ENCODE results near the gene RAB8B.
"Not testable (repeated sequence)": the region's sequence is repeated elsewhere in the genome, so short reads cannot be mapped to it uniquely, and the experiment has no call there.

The RAB8B gene

DNA sequence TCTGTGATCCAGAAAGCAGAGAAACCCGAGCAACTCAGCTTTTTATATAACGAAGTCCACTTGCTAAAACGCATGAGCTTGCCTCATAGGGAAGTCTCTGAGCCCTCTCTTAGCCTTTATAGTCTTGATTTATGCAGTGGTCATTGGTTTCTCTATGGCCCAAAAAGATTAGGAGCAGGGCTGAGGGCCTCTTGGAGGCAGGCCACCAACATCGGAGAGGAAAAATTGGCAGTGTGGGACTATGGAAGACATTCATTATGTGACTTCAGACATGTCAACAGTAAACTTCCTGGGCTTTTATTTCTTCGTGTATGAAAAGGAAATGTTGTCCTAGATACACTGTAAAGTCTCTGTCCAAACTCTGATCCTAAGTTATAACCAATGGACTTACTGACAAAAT, 13.5 kb downstream of the RAB8B start:
- intact Hi-C loops (cut with DNase I; ENCODE audit: low total_unique reads), result no loop called here
- no peak for DNase-seq
- TF ChIP-seq CTCF (IDR thresholded peaks at IDR 0.05), result no peak
- peaks cover 0 to 4% (median 0%) of the 10 kb centered on the region in 3 donors for H3K36me3 ChIP-seq
- H3K4me3 ChIP-seq, result no peak overlapping the region
- H3K9me3 ChIP-seq, result no peaks in the 10 kb centered on the region
- H3K4me1 ChIP-seq, result no peaks in the 10 kb centered on the region
- H3K27ac ChIP-seq, result no peak overlapping the region
- H3K27me3 ChIP-seq, result no peaks in the 10 kb centered on the region

DNA sequence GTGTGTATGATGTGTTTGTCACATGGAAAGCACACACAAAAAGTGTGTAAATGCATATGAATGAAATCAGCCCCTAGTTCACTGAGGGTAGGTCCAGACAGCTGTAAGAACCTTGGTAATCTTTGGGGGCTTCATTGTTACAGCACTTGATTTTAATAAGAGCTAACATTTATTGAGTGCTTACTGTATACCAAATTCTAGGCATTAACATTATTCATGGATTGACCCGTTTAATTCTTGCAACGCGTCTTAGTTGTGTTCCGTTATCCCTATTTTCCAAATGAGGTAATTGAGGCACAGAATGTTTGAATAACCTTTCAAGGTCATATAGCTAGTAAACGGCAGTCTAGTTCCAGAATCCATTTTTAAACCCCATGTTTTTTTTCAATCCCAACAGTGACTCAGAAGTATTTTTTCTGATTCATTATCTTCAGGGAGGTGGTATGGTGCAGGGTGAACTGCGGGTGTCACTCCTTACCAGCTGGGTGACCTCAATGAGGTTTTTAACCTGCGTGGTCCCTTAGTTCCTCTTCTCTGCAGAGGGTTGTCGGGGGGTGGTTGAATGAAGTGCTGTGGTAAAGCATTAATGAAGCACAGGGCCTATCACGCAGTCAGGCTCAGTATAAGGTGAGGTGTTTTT, 14.2 kb downstream of the RAB8B start:
- no peak overlapping the region for H3K27ac ChIP-seq
- TF ChIP-seq CTCF (IDR thresholded peaks at IDR 0.05), result no peak
- intact Hi-C loops (cut with DNase I; ENCODE audit: low total_unique reads), result no loop called here
- no peak for DNase-seq
- H3K4me1 ChIP-seq, result no peaks in the 10 kb centered on the region
- no peaks in the 10 kb centered on the region for H3K27me3 ChIP-seq
- H3K9me3 ChIP-seq, result no peaks in the 10 kb centered on the region
- no peak overlapping the region for H3K4me3 ChIP-seq
- no peaks in the 10 kb centered on the region for H3K36me3 ChIP-seq

- H3K27ac ChIP-seq, result no peak overlapping the region
- no peaks in the 10 kb centered on the region for H3K27me3 ChIP-seq
- no peaks in the 10 kb centered on the region for H3K4me1 ChIP-seq
- no peak for TF ChIP-seq CTCF (IDR thresholded peaks at IDR 0.05)
- no peak for DNase-seq
- no peaks in the 10 kb centered on the region for H3K36me3 ChIP-seq
- no peak overlapping the region for H3K4me3 ChIP-seq
- no peaks in the 10 kb centered on the region for H3K9me3 ChIP-seq
- intact Hi-C loops (cut with DNase I; ENCODE audit: low total_unique reads), result no loop called here
Measured at GRCh38 chr15:63206079-63206478, 16.7 kb downstream of the RAB8B start.

DNA sequence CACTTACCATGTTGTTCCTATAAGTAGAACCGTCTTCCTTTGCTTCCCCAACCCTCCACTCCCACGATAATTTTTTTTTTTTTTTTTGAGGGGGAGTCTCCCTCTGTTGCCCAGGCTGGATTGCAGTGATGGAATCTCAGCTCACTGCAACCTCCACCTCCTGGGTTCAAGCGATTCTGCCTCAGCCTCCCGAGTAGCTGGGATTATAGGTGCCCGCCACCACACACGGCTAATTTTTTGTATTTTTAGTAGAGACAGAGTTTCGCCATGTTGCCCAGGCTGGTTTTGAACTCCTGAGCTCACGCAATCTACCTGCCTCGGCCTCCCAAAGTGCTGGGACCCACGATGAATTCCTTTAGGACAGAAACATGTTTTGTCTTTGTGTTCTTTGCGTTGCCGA, 19.4 kb downstream of the RAB8B start:
- H3K36me3 ChIP-seq; H3K9me3 ChIP-seq; H3K27me3 ChIP-seq; DNase-seq; H3K27ac ChIP-seq; intact Hi-C loops (cut with DNase I; ENCODE audit: low total_unique reads); H3K4me3 ChIP-seq: not testable (repeated sequence)
- peaks cover 0 to 22% (median 4%) of the 10 kb centered on the region in 4 donors for H3K4me1 ChIP-seq

DNA sequence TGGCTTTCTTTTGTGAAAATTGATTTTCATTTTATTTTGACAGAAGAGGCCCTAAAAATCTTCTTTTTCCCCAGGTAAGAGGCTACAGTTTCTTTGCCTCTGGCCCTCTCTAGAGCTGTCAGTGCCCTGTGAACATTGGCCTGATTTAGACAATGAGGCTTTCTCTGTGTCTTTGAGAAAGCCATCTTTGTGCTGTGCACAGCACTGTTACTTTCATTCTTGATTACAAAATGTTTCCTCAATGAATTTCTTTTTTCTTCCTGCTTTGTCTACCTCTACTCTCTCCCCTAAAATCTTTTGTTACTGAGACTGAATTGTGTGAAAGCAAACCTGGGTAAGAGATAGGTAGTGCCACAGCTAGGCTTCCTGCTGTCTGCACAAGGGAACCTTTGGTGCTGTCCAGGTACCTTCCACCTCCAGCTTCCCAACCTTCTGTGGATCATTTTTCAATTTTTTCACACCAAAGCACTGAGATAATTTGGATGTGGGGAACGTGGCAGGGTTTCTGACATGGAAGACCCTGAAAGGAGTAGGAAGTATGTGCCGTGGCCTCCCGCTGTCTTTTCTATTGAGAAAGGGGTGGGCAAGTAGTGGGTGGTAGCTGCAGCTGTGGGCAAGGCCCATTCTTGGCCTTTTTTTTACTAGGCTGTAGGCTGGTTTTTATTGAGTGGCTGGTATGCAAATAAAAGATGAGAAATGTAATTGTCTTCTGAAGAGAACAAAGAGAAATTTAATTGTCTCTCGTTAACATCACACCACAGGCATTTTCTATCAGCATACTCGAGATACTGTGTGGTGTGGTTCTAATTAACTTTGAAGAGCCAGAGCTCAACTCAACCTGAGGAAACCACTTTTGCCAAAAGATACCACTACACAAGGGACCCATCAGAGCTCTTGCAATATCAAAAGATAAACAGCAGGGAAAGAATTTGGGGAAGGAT, 21.0 kb downstream of the RAB8B start:
- intact Hi-C loops (cut with DNase I; ENCODE audit: low total_unique reads), result no loop called here
- Histone ChIP-seq H3K36me3 (no peaks in the 10 kb centered on the region), H3K4me1 (peaks cover 0 to 22% (median 4%) of the 10 kb centered on the region in 4 donors), H3K27me3 (no peaks in the 10 kb centered on the region), H3K4me3 (no peak overlapping the region), H3K9me3 (no peaks in the 10 kb centered on the region), H3K27ac (no peak overlapping the region)
- DNase-seq, result no peak
- no peak for TF ChIP-seq CTCF (IDR thresholded peaks at IDR 0.05)

- no peak overlapping the region for H3K27ac ChIP-seq
- H3K36me3 ChIP-seq, result no peaks in the 10 kb centered on the region
- intact Hi-C loops (cut with DNase I; ENCODE audit: low total_unique reads), result no loop called here
- H3K4me1 ChIP-seq, result peaks cover 0 to 22% (median 4%) of the 10 kb centered on the region in 4 donors
- no peak for DNase-seq
- no peak overlapping the region for H3K4me3 ChIP-seq
- H3K9me3 ChIP-seq, result no peaks in the 10 kb centered on the region
- TF ChIP-seq CTCF (IDR thresholded peaks at IDR 0.05), result no peak
- H3K27me3 ChIP-seq, result no peaks in the 10 kb centered on the region
Measured at GRCh38 chr15:63211092-63211490, 21.7 kb downstream of the RAB8B start.

Data from tibial artery (tissue), 4 donors.